ENCODE results near the gene MAGI3. TPM values are rescaled to one million over a fixed set of nuclear protein-coding genes. Genes with fewer than 3 reads are reported as not detected.

The MAGI3 gene
- total and polyA plus RNA-seq, 2 of the 13 experiments (the other 11 are each of a cell fraction or from before 2014, with no cell fraction given), result 4.0 to 11.8 TPM

- DNase-seq (ENCODE audit: low spot score), result no peak
- BruUV-seq (replicated peaks), result no TSS peak
Observed at GRCh38 chr1:113663165-113663951, 273.0 kb downstream of the MAGI3 start.

More at GRCh38 chr1:113663165-113663951, 273.0 kb downstream of the MAGI3 start:
- Histone ChIP-seq H3K79me2 (ENCODE audit: insufficient read depth, low read length) (no peaks in the 10 kb centered on the region), H3K4me1 (ENCODE audit: insufficient read depth, low read length) (0 out of 2 replicates have a peak, but pooled peaks cover 5% of the 10 kb centered on the region), H3K4me3 (replicated peaks in 1 of 3; ENCODE audit: insufficient read depth in 1 of 3, low read depth in 2 of 3, low read length in 3 of 3) (no peak overlapping the region), H3K27ac (ENCODE audit: extremely low read length, insufficient read depth, low read length) (no peak overlapping the region), H3K9ac (ENCODE audit: insufficient read depth, low read depth, low read length) (no peak overlapping the region), H3K9me3 (ENCODE audit: low read length) (no peaks in the 10 kb centered on the region), H3K27me3 (ENCODE audit: control insufficient read depth in 1 of 2, insufficient read depth in 2 of 2, low read length in 2 of 2) (no peaks in the 10 kb centered on the region), H2AFZ (ENCODE audit: low read length) (no peak overlapping the region), H3K4me2 (ENCODE audit: low read depth, low read length) (no peak overlapping the region), H3K36me3 (replicated peaks in 1 of 2; ENCODE audit: control insufficient read depth in 1 of 2, insufficient read depth in 2 of 2, low read length in 2 of 2) (peaks cover 2 to 12% of the 10 kb centered on the region in 2 experiments; a peak in 3 of 5 replicates), H4K20me1 (ENCODE audit: insufficient read depth, low read length) (no peaks in the 10 kb centered on the region)
- intact Hi-C loops (cut with micrococcal nuclease; ENCODE audit: unreplicated experiment) (no loop called here), in situ Hi-C loops (cut with HindIII; ENCODE audit: extremely low pct_ligation_motif_present, low pct_unique_long_range_greater_than_20kb) (loop anchor here (25.0 kb wide), 1 partner anchor 176 kb away; no protein-coding TSS in a partner anchor)
- no peak for TF ChIP-seq HMGXB4 (CRISPR knock-in tag; IDR thresholded peaks at IDR 0.05; ENCODE audit: borderline replicate concordance in 1 of 2, low read depth in 1 of 2)
- no peak for TF ChIP-seq SYNCRIP (IDR thresholded peaks at IDR 0.05; ENCODE audit: insufficient read depth, low read depth, low read length)
- no peak for TF ChIP-seq NFYB (CRISPR knock-in tag; IDR thresholded peaks at IDR 0.05)
- TF ChIP-seq ZFX (CRISPR knock-in tag; IDR thresholded peaks at IDR 0.05; ENCODE audit: low read depth), result no peak
- TF ChIP-seq EZH2 (conservative IDR thresholded peaks at IDR 0.05; ENCODE audit: low read depth, low read length), result no peak
- TF ChIP-seq ZNF710 (CRISPR knock-in tag; IDR thresholded peaks at IDR 0.05; ENCODE audit: borderline replicate concordance), result no peak
- TF ChIP-seq BATF2 (CRISPR knock-in tag; IDR thresholded peaks at IDR 0.05), result no peak
- TF ChIP-seq MIER3 (CRISPR knock-in tag; IDR thresholded peaks at IDR 0.05; ENCODE audit: borderline replicate concordance), result no peak
- TF ChIP-seq ATF4 (CRISPR knock-in tag; IDR thresholded peaks at IDR 0.05), result no peak
- no peak for TF ChIP-seq ZFAT (CRISPR knock-in tag; conservative IDR thresholded peaks at IDR 0.05)
- TF ChIP-seq ZNF232 (CRISPR knock-in tag; IDR thresholded peaks at IDR 0.05; ENCODE audit: borderline replicate concordance), result no peak
- no peak for TF ChIP-seq CBX5 (CRISPR knock-in tag; IDR thresholded peaks at IDR 0.05; ENCODE audit: borderline replicate concordance)
- CTCF ChIA-PET (ENCODE audit: low intra/inter-chr PET ratio, low total read pairs), result no interaction called here
- WGBS (ENCODE audit: low lambda C conversion rate), result 96% methylated on average over 5 of the region's 5 CpGs
- POLR2A ChIA-PET, result no interaction called here
- no peak for ATAC-seq
- FAIRE-seq, result no peak
